ENCODE measurements around the gene CHRNE. TPM values are rescaled to one million over a fixed set of nuclear protein-coding genes. Genes with fewer than 3 reads are reported as not detected.
A peak's percentile ranks its signal among the peaks of the same experiment; 100 is the strongest.

The CHRNE gene
- total and polyA plus RNA-seq, 2 of the 13 experiments (the other 11 are each of a cell fraction or from before 2014, with no cell fraction given), result 0.53 to 0.59 TPM

DNA sequence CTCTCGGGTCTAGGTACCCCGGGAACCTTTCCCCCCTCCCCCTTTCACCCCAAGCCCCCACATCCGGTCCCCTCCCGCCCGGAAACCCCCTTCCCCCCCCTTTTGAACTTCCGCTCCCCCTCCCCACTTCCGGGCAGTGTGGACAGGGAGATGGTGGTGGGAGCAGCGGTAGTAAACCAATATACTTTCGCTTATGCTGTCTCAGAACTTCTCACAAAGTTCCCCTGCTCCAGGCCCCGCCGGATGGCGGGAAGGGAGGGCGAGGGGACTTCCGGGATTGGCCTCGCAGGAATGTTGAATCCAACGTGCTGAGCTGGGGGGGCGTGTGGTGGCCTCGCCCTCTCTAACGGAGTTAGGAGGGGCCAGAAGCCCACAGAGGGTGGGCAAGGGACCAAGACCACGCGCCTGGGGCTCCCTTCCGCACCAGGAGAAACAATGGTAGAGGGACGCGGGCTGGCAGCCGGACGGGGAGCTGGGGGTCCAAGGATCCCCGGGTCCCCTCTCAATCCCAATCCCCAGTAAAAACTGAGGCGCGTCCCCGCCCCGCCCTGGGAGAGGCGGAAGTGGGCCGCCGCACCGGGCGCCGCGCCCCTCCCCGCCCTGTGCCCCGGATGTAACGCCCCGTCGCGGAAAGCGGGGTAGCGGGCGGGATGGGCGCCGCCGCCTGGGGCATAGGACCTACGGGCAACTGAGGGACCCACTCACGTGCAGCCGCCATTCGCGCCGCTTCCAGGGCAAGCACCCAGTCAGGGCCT lies 44.7 kb upstream of the CHRNE start (continued):
- no peak; the same call in 1 of the 2 replicates for TF ChIP-seq AHR (CRISPR knock-in tag; IDR thresholded peaks at IDR 0.05)
- no peak; the same call in 1 of the 2 replicates for TF ChIP-seq HDAC2 (CRISPR knock-in tag; IDR thresholded peaks at IDR 0.05)
- TF ChIP-seq, protein P1, sequence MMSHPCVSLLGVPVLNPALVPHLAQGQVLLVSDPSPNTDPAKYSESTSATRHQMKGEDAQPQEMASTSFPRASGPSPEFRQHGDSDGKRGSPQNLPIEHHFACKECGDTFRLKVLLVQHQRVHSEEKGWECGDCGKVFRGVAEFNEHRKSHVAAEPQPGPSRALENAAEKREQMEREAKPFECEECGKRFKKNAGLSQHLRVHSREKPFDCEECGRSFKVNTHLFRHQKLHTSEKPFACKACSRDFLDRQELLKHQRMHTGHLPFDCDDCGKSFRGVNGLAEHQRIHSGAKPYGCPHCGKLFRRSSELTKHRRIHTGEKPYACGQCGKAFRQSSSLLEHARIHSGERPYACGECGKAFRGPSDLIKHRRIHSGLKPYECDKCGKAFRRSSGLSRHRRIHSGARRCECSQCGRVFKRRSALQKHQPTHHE (CRISPR knock-in tag; IDR thresholded peaks at IDR 0.05; ENCODE audit: borderline replicate concordance), result 0 out of 2 replicates have a peak, but pooled peaks have one; percentile 25
- no peak for TF ChIP-seq PCBP2 (optimal IDR thresholded peaks at IDR 0.05; ENCODE audit: low read depth, low read length, poor library complexity, severe bottlenecking)
- no peak for TF ChIP-seq ZNF44 (CRISPR knock-in tag; IDR thresholded peaks at IDR 0.05)
- TF ChIP-seq ZNF20 (CRISPR knock-in tag; IDR thresholded peaks at IDR 0.05), result no peak
- TF ChIP-seq SOX5 (CRISPR knock-in tag; IDR thresholded peaks at IDR 0.05; ENCODE audit: borderline replicate concordance), result no peak
- TF ChIP-seq ZNF598 (CRISPR knock-in tag; IDR thresholded peaks at IDR 0.05; ENCODE audit: borderline replicate concordance), result no peak
- TF ChIP-seq HNRNPH1 (optimal IDR thresholded peaks at IDR 0.05; ENCODE audit: low read depth, low read length), result no peak
- TF ChIP-seq ZNF775 (CRISPR knock-in tag; IDR thresholded peaks at IDR 0.05; ENCODE audit: borderline replicate concordance), result no peak
- no peak for TF ChIP-seq ZNF549 (CRISPR knock-in tag; IDR thresholded peaks at IDR 0.05)
- TF ChIP-seq, protein P2, sequence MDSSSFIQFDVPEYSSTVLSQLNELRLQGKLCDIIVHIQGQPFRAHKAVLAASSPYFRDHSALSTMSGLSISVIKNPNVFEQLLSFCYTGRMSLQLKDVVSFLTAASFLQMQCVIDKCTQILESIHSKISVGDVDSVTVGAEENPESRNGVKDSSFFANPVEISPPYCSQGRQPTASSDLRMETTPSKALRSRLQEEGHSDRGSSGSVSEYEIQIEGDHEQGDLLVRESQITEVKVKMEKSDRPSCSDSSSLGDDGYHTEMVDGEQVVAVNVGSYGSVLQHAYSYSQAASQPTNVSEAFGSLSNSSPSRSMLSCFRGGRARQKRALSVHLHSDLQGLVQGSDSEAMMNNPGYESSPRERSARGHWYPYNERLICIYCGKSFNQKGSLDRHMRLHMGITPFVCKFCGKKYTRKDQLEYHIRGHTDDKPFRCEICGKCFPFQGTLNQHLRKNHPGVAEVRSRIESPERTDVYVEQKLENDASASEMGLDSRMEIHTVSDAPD (CRISPR knock-in tag; IDR thresholded peaks at IDR 0.05), result no peak
- peak in 1 of 2 experiments; percentile 46; a peak in 1 of 4 replicates for TF ChIP-seq POLR2A (IDR thresholded peaks at IDR 0.05; ENCODE audit: insufficient read depth in 1 of 2, low read depth in 2 of 2, low read length in 2 of 2)
- TF ChIP-seq KDM6A (CRISPR knock-in tag; IDR thresholded peaks at IDR 0.05; ENCODE audit: low read depth), result no peak
- 0 out of 2 replicates have a peak, but pooled peaks have one; percentile 16 for TF ChIP-seq ZNF205 (CRISPR knock-in tag; IDR thresholded peaks at IDR 0.05)
- no peak for TF ChIP-seq HMGA1 (CRISPR knock-in tag; conservative IDR thresholded peaks at IDR 0.05)
- TF ChIP-seq U2AF2 (IDR thresholded peaks at IDR 0.05; ENCODE audit: low read depth, low read length), result no peak
- TF ChIP-seq, protein P3, sequence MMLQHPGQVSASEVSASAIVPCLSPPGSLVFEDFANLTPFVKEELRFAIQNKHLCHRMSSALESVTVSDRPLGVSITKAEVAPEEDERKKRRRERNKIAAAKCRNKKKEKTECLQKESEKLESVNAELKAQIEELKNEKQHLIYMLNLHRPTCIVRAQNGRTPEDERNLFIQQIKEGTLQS (CRISPR knock-in tag; IDR thresholded peaks at IDR 0.05), result no peak
- TF ChIP-seq MIER3 (CRISPR knock-in tag; IDR thresholded peaks at IDR 0.05; ENCODE audit: borderline replicate concordance), result no peak; the same call in 1 of the 2 replicates
- TF ChIP-seq, protein P4, sequence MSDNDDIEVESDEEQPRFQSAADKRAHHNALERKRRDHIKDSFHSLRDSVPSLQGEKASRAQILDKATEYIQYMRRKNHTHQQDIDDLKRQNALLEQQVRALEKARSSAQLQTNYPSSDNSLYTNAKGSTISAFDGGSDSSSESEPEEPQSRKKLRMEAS (IDR thresholded peaks at IDR 0.05), result peak; percentile 77
- 0 out of 2 replicates have a peak, but pooled peaks have one; percentile 16 for TF ChIP-seq ZZZ3 (CRISPR knock-in tag; IDR thresholded peaks at IDR 0.05; ENCODE audit: borderline replicate concordance)
- no peak for TF ChIP-seq NFIB (CRISPR knock-in tag; IDR thresholded peaks at IDR 0.05; ENCODE audit: borderline replicate concordance)
- TF ChIP-seq ZNF260 (CRISPR knock-in tag; IDR thresholded peaks at IDR 0.05; ENCODE audit: borderline replicate concordance, low read depth), result no peak
- no peak for TF ChIP-seq ZNF326 (CRISPR knock-in tag; IDR thresholded peaks at IDR 0.05; ENCODE audit: borderline replicate concordance)
- TF ChIP-seq CENPX (CRISPR knock-in tag; IDR thresholded peaks at IDR 0.05), result no peak
- TF ChIP-seq ZNF496 (CRISPR knock-in tag; IDR thresholded peaks at IDR 0.05; ENCODE audit: insufficient replicate concordance), result no peak
